Dermis microvascular lymphatic vessel endothelial cell (primary cell): ENCODE results near the gene PDE4D. TPM values are rescaled to one million over a fixed set of nuclear protein-coding genes. Genes with fewer than 3 reads are reported as not detected.
"Not testable (repeated sequence)": the region's sequence is repeated elsewhere in the genome, so short reads cannot be mapped to it uniquely, and the experiment has no call there.

Experiments used
- DNase-seq, 2 donors: peaks; one replicate each; pipeline versions ENCODE4 v3.0.0 to v3.0.0-alpha.2; 2010; ENCODE audit warnings: low read depth in 2 of 2
- total RNA-seq: library from RNA; depleted of rRNA; stranded (reverse); fragments of >200 nt; gene quantifications from 2 replicates; pipeline ENCODE4 v1.2.1, GENCODE V29; 2014

The PDE4D gene
- total RNA-seq, 1 donor from 2014 or later: 22.1 TPM

DNA sequence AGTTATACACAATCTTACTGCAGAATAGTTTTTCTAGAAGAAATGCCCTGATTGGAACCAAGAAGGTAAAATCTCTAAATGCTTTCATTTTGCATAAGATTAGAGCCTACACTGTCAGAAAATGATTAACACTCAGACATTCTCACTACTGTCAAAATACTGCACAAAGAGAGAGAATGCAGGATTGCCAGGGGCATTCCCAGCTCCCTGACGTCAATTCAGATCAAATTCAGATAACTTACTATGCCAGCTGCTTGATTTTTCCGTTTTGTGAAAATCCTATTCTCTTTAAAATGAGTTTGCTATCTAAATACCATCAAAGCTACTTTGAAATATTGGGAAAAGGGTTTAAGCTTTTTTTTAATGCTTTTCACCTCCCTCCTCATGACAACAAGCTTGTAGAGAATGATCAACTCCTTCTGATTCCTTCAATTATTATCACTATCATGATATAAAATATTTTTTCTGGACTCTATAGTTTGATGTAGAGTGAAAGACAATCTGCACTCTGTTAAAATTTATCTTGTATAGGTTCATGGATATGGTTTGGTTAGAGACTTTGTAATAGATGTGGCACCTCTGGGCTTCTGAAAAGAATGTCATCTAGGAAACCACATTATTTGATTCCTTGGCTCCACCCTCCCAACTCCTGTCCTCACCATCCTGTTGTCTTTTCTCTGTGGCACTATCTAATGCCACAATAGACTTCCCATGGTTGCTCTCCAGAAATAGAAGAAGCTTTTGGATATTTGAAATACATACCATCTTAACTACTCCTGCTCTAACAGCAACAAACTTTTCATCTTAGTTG is 407.7 kb downstream of the PDE4D start:
- DNase-seq: peak; percentile 48 to 69

GRCh38 chr5:59485107-59485506 is 408.4 kb downstream of the PDE4D start:
- no peak for DNase-seq

DNA sequence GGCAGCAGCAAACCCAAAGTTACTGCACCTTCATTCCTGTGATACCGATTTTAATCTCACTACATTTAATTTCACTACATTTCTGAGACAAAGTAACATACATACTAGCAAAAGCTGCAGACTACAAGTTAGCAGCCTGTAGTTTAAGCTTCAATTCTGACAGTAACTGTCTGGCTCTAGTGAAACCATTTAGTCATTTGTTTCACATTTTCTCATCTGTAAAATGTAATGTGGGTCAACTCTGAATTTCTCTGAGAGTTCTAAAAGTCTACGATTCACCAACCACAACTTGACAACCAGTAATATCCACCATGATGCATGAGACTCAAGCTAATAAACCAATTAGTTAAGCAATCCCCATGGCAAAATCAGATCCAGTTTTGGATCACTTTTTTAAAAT is 408.9 kb downstream of the PDE4D start:
- no peak for DNase-seq

GRCh38 chr5:59483971-59484472 is 409.5 kb downstream of the PDE4D start:
- DNase-seq: peak; percentile 52 to 72

DNA sequence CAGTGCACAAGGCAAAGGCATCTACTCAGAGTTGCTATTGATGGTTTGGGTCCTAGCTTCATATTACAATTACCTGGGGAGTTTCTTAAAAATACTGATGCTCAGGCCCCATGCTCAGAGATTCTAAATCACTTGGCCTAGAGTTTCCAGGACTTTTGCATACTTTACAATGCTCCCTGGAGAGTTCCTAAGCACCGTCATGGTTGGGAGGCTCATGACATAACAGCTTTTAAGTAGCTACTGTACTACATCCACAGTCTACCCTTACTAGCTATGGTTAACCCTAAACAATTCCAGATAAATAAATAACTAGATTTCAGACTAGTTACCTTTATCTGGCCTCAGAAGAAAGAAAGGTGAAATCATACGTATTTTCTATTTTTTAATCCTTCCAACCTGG is 414.4 kb downstream of the PDE4D start:
- DNase-seq: no peak

DNA sequence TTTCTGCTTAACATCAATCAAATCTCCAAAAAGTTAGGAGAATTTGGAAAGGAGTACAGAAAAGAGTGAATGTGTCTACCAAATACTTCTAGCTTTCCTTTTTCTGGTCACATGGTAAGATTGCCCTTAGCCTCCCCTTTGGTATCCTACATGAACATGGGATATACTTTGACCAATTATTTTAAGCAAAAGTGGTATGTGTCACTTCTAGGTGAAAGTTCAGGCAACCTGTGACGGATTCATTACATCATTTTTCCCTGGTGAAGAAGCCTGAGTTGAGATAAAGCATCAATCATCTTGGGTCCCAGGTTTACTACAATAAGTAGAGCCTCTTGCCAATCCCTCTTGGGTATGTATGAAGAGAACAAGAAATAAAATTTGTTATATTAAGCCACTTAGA is 419.2 kb downstream of the PDE4D start:
- DNase-seq: no peak

GRCh38 chr5:59473611-59474010 is 419.9 kb downstream of the PDE4D start:
- DNase-seq: no peak

DNA sequence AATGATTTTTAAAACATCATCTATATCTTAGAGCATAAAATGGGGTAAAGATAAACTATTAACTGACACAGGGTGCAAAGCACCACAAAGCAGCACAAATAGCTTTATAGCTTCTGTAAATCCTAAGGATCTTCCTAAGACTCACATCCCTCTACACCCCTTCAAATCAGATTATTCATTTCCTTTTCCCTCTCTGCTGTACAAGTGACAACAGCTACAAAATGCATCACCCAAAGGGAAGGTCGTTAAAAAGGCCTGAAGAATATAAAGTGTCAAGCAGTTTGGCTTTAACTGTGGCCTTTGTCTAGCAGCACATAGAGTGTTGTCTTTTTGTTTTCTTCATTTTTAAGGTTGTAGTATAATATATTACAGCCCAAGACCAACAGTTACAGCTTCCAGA is 422.1 kb downstream of the PDE4D start:
- DNase-seq: peak in 1 of 2 donors; percentile 16

DNA sequence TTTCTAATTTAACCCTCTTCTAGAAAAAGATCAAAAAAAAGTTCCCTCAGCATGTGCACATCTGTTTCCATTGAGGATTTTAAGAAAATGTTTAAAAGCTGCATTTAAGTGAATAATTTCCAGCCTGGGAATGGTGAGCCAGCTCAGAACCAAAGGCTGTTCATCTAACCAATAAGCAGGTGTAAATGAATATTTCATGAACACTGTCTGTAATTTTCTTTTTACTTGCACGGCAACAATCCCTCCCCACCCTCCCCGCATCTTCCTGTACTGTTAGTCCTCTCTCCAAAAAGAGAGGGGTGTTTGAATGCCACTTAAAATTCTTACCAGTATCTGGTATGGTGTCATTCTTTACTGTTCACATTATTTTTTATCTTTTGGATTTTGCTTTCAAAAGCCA is 425.6 kb downstream of the PDE4D start:
- no peak for DNase-seq

- DNase-seq: no peak
These were observed 427.3 kb downstream of the PDE4D start for GRCh38 chr5:59466271-59466670.

DNA sequence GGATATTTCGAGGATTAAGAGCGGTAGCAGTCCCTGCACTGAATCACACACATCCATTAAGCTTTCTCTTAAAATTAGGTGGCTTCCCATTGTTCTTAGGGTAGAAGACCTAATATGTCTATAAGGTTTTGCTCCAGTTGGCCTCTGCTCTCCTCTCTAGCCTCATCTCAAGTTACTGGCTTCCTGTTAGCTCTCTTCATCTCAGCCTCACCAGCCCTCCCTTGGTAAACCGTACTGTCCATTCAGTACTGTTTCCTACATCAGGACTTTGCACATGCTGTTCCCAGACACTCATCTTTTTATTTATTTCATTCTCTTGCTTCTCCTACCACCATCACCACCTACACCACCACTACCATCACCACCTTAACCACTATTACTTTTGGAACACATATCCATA is 428.6 kb downstream of the PDE4D start:
- DNase-seq: no peak

DNA sequence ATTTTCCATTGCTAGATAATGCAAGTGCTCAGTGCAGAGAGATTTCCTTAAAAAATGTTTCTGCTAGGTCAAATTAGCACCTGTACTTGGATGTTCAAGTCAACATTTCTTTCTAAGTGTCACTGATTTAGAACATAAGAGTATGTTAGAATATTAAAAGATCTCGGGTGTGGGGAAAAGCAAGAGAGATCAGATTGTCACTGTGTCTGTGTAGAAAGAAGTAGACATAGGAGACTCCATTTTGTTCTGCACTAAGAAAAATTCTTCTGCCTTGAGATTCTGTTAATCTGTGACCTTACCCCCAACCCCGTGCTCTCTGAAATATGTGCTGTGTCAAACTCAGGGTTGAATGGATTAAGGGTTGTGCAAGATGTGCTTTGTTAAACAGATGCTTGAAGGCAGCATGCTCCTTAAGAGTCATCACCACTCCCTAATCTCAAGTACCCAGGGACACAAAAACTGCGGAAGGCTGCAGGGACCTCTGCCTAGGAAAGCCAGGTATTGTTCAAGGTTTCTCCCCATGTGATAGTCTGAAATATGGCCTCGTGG is 429.8 kb downstream of the PDE4D start:
- not testable (repeated sequence) for DNase-seq

DNA sequence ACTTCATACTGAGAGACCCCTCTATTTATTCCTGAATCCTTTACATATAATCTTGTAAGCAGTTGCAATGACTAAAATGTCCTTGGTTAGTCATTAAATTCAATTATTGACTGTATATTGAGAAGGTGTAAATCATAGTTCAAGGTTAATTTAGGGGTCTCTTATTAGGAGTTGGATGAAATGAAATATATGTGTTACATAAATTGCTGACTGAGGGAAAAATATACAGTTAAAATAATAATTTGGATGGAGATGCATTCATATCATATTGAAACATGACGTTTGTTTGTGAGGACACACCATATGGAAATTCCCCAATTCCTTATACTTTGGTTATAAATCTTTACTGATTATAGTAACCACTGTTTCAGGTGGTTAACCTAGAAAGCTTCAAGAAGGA is 430.6 kb downstream of the PDE4D start:
- DNase-seq: no peak

- DNase-seq: no peak
These were observed 433.0 kb downstream of the PDE4D start for GRCh38 chr5:59460368-59461153.

DNA sequence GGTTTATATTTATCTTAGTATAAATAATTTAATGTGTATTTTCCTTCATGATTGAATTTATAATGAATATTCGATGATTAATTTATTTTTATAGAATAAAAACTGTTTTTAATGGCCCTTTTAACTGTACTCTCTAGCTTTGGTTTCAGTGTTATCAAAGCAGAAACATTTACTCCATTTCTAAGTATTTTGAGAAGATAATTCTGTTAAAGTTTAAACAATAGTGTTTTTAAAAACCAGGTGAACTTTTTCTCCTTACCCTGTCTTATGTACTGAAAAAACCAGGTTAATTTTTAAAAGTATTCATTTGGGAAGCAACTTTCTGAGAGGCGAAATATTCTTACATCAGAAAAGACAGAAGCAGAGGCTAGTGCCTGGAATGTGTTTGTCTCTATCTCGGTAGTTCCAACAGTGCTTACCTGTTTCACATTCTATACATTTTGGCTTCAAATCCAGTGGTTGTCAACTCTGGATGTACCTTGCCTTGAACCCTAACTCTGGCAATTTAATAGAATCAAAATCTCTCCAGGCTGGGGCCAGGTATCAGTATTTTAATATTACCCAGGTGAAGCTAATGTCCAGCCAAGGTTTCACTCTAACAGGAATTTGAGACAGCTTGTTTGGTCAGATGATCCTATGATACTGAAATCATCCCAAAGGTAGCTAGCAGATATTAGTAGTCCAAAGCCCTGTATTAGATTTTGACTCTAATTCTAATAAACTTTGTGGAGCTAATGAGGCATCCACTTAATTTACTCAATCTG is 434.4 kb downstream of the PDE4D start:
- no peak for DNase-seq

DNA sequence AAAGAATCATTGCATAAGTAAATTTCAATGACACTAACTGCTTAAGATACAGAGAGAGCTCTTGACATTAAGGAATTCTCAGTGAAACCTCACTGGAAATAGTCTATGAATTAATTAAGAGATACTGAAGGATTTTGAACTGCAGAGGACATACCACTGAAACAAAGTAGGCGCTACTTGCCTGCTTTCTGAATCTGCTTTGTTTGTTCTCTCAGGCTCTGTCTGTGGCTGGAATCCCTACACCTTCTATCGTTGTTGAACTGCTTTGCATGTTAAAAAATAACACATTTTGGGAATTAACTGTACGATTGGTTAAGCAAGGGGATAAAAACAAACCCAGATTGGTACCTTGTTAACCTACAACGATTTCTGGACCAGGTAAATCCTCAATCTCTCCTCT is 435.2 kb downstream of the PDE4D start:
- DNase-seq: no peak

GRCh38 chr5:59449905-59450644 is 443.5 kb downstream of the PDE4D start:
- peak in 1 of 2 donors; percentile 7 for DNase-seq

DNA sequence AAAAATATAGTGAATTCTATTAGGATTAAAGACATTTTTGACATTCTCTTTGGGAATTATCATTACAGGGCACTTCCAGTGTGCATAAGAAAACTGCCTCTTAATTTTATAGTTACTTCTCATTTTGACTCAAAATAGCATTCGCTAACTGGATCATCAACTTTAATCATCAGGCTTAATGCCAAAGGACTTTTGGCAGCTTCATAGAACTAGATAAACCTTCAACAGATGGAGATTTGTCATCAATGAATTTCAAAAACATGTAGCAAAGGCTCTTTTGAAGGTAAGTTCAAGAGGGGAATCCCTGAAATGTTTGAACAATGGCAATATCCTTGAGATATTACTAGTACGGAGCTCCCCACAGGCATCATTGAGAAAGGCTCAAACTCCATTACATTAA is 447.2 kb downstream of the PDE4D start:
- DNase-seq: no peak

DNA sequence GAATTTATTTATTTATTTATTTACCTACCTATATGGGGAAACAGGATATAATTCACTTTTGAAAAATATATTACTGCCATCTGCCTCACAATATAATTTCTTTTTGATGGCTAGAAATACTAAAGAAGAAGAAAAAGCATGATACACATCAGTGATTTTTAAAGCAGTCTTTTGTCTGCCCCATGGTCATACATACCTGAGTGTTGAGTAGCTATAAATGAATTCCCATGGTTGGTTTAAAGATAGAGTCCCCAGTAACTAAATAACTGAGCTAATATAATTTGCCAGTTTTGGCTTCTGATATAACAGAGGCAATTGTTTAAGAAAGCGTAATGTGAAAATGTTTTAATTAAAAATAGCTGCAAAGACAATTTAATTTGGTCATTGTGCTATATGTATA is 447.8 kb downstream of the PDE4D start:
- no peak for DNase-seq

DNA sequence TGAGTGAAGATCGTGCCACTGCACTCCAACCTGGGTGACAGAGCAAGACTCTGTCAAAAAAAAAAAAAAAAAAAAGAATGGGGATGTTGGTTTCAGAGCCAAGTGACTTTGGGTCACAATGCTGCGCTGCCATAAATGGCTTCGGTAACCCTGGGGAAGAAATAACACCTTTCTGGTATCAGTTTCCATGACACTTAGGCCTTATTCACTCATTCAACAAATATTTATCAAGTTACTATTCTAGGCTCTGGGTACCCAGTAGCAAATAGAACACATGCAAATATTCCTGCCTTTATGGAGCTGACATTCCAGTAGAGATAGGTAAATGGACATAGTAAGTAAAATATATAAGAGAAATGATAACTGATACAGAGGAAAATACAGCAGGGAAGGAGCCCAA is 454.2 kb downstream of the PDE4D start:
- DNase-seq: no peak

GRCh38 chr5:59437176-59437575 is 456.4 kb downstream of the PDE4D start:
- DNase-seq: no peak
